Karpas-422 (cell line): Measurements from ENCODE around the gene SESN3. TPM values are rescaled to one million over a fixed set of nuclear protein-coding genes. Genes with fewer than 3 reads are reported as not detected.
"Not testable (repeated sequence)": the region's sequence is repeated elsewhere in the genome, so short reads cannot be mapped to it uniquely, and the experiment has no call there.

ENCODE experiments used
- DNase-seq: peaks from one replicate; pipeline ENCODE4 v3.0.0-alpha.2; 2015
- H2AFZ ChIP-seq: fragments of 200-600 bp; sonication (generic); 2 replicates; pipeline ENCODE4 v1.6.1; 2014; ENCODE audit warnings: antibody characterized with exemption, low read length, mixed read lengths
- H3K27ac ChIP-seq: fragments of 200-600 bp; sonication (generic); 2 replicates; pipeline ENCODE4 v1.5.1; 2014; ENCODE audit warnings: mild to moderate bottlenecking, low read length, moderate library complexity
- H3K27me3 ChIP-seq: fragments of 200-600 bp; sonication (generic); 2 replicates; pipeline ENCODE4 v1.6.1; 2014; ENCODE audit warnings: low read length, mixed read lengths
- H3K36me3 ChIP-seq: fragments of 200-600 bp; sonication (generic); 2 replicates; pipeline ENCODE4 v1.6.1; 2014; ENCODE audit warnings: low read length, mixed read lengths; ENCODE audit not compliant: insufficient read depth
- H3K4me1 ChIP-seq: fragments of 200-600 bp; sonication (generic); 2 replicates; pipeline ENCODE4 v1.6.1; 2014; ENCODE audit warnings: mild to moderate bottlenecking, low read length, mixed read lengths
- H3K4me2 ChIP-seq: fragments of 200-600 bp; sonication (generic); 2 replicates; pipeline ENCODE4 v1.6.1; 2014; ENCODE audit warnings: low read length, low read depth, mild to moderate bottlenecking; ENCODE audit not compliant: poor library complexity, severe bottlenecking
- H3K4me3 ChIP-seq: fragments of 200-600 bp; sonication (generic); 2 replicates; pipeline ENCODE4 v1.5.1; 2014; ENCODE audit warnings: mild to moderate bottlenecking, antibody characterized with exemption, low read length, mixed read lengths
- H3K79me2 ChIP-seq: fragments of 200-600 bp; sonication (generic); 2 replicates; pipeline ENCODE4 v1.6.1; 2014; ENCODE audit warnings: mild to moderate bottlenecking, low read length, mixed read lengths
- H3K9ac ChIP-seq: fragments of 200-600 bp; sonication (generic); 2 replicates; pipeline ENCODE4 v1.6.0; 2014; ENCODE audit warnings: low read length
- H3K9me2 ChIP-seq: fragments of 200-600 bp; sonication (generic), shearing (Covaris generic); replicated peaks from 2 replicates; pipeline ENCODE4 v1.6.0; 2014; ENCODE audit warnings: mild to moderate bottlenecking, low read length, moderate library complexity; ENCODE audit not compliant: insufficient read depth
- H3K9me3 ChIP-seq: fragments of 300-700, 200-600 bp; sonication (generic); 2 replicates; pipeline ENCODE4 v1.6.1; 2014; ENCODE audit warnings: low read length, mixed read lengths
- H4K20me1 ChIP-seq: fragments of 200-600 bp; sonication (generic); 2 replicates; pipeline ENCODE4 v1.6.1; 2014; ENCODE audit warnings: mild to moderate bottlenecking, antibody characterized with exemption, low read length, low read depth; ENCODE audit not compliant: insufficient read depth
- total RNA-seq: library from RNA; depleted of rRNA; stranded (reverse); fragments of >200 nt; shearing (Covaris generic); gene quantifications from 2 replicates; pipeline ENCODE4 v1.2.3, GENCODE V29; 2014; ENCODE audit warnings: low replicate concordance

SESN3 gene
- total RNA-seq, 1 experiment from 2014 or later, result 58.9 TPM

- Histone ChIP-seq H3K4me3 (peak overlapping the region; percentile 40), H3K79me2 (no peaks in the 10 kb centered on the region), H3K27ac (peak overlapping the region; percentile 93), H3K4me1 (peaks cover 76% of the 10 kb centered on the region), H3K9me3 (no peaks in the 10 kb centered on the region), H3K9ac (peak overlapping the region; percentile 51), H3K36me3 (no peaks in the 10 kb centered on the region), H4K20me1 (no peaks in the 10 kb centered on the region), H3K4me2 (peak overlapping the region; percentile 71), H3K9me2 (no peaks in the 10 kb centered on the region), H3K27me3 (no peaks in the 10 kb centered on the region), H2AFZ (0 out of 2 replicates have a peak overlapping the region, but pooled peaks have one; percentile 1)
- DNase-seq, result no peak
Observed at GRCh38 chr11:95254716-95255115, 23.7 kb upstream of the SESN3 start.

GRCh38 chr11:95254131-95254704 is 23.2 kb upstream of the SESN3 start:
- Histone ChIP-seq H3K4me3 (peak overlapping the region; percentile 52), H3K27ac (peak overlapping the region; percentile 93), H3K9me2 (no peaks in the 10 kb centered on the region), H3K4me1 (peaks cover 76% of the 10 kb centered on the region), H3K36me3 (no peaks in the 10 kb centered on the region), H3K79me2 (no peaks in the 10 kb centered on the region), H3K27me3 (no peaks in the 10 kb centered on the region), H2AFZ (peak overlapping the region; percentile 78), H3K4me2 (peak overlapping the region; percentile 71), H3K9ac (peak overlapping the region; percentile 59), H4K20me1 (no peaks in the 10 kb centered on the region), H3K9me3 (no peaks in the 10 kb centered on the region)
- DNase-seq, result peak; percentile 100

GRCh38 chr11:95253141-95253540 is 22.1 kb upstream of the SESN3 start:
- no peak for DNase-seq
- Histone ChIP-seq H2AFZ (peak overlapping the region; percentile 78), H3K9ac (peak overlapping the region; percentile 59), H3K9me2 (no peaks in the 10 kb centered on the region), H4K20me1 (no peaks in the 10 kb centered on the region), H3K27me3 (no peaks in the 10 kb centered on the region), H3K4me2 (peak overlapping the region; percentile 71), H3K79me2 (no peaks in the 10 kb centered on the region), H3K4me1 (peaks cover 82% of the 10 kb centered on the region), H3K36me3 (no peaks in the 10 kb centered on the region), H3K4me3 (peak overlapping the region; percentile 52), H3K9me3 (no peaks in the 10 kb centered on the region), H3K27ac (peak overlapping the region; percentile 93)

GRCh38 chr11:95252586-95252985 is 21.6 kb upstream of the SESN3 start:
- H3K4me2 ChIP-seq, result peak overlapping the region; percentile 71
- no peaks in the 10 kb centered on the region for H3K27me3 ChIP-seq
- H3K36me3 ChIP-seq, result no peaks in the 10 kb centered on the region
- peaks cover 87% of the 10 kb centered on the region for H3K4me1 ChIP-seq
- peak overlapping the region; percentile 59 for H3K9ac ChIP-seq
- peak overlapping the region; percentile 52 for H3K4me3 ChIP-seq
- peak; percentile 83 for DNase-seq
- H3K27ac ChIP-seq, result peak overlapping the region; percentile 93
- H2AFZ ChIP-seq, result peak overlapping the region; percentile 78
- H3K9me3 ChIP-seq, result no peaks in the 10 kb centered on the region
- no peaks in the 10 kb centered on the region for H4K20me1 ChIP-seq
- no peaks in the 10 kb centered on the region for H3K9me2 ChIP-seq
- no peaks in the 10 kb centered on the region for H3K79me2 ChIP-seq

- not testable (repeated sequence) for H3K79me2 ChIP-seq, H3K36me3 ChIP-seq, H3K27me3 ChIP-seq, H4K20me1 ChIP-seq, H3K4me3 ChIP-seq, H3K9me2 ChIP-seq, DNase-seq, H2AFZ ChIP-seq, H3K9me3 ChIP-seq
- H3K9ac ChIP-seq, result peak overlapping the region; percentile 59; the same call in 1 of the 2 replicates
- H3K4me2 ChIP-seq, result peak overlapping the region; percentile 71
- H3K27ac ChIP-seq, result peak overlapping the region; percentile 93
- peaks cover 81% of the 10 kb centered on the region for H3K4me1 ChIP-seq
Observed at GRCh38 chr11:95251896-95252295, 20.9 kb upstream of the SESN3 start.

- no peaks in the 10 kb centered on the region for H3K9me3 ChIP-seq
- H3K9ac ChIP-seq, result peak overlapping the region; percentile 45
- H4K20me1 ChIP-seq, result no peaks in the 10 kb centered on the region
- H2AFZ ChIP-seq, result peak overlapping the region; percentile 78
- peaks cover 51% of the 10 kb centered on the region for H3K4me1 ChIP-seq
- no peaks in the 10 kb centered on the region for H3K27me3 ChIP-seq
- H3K79me2 ChIP-seq, result no peaks in the 10 kb centered on the region
- H3K36me3 ChIP-seq, result no peaks in the 10 kb centered on the region
- no peaks in the 10 kb centered on the region for H3K9me2 ChIP-seq
- DNase-seq, result peak; percentile 68
- H3K27ac ChIP-seq, result 0 out of 2 replicates have a peak overlapping the region, but pooled peaks have one; percentile 4
- H3K4me2 ChIP-seq, result peak overlapping the region; percentile 57
- peak overlapping the region; percentile 34 for H3K4me3 ChIP-seq
Observed at GRCh38 chr11:95248666-95249467, 17.9 kb upstream of the SESN3 start.

- H3K4me3 ChIP-seq, result peak overlapping the region; percentile 34; the same call in 1 of the 2 replicates
- no peaks in the 10 kb centered on the region for H3K36me3 ChIP-seq
- H3K27ac ChIP-seq, result no peak overlapping the region
- H2AFZ ChIP-seq, result peak overlapping the region; percentile 78
- DNase-seq, result peak; percentile 75
- no peaks in the 10 kb centered on the region for H3K9me3 ChIP-seq
- H3K79me2 ChIP-seq, result no peaks in the 10 kb centered on the region
- H4K20me1 ChIP-seq, result no peaks in the 10 kb centered on the region
- H3K4me1 ChIP-seq, result peaks cover 42% of the 10 kb centered on the region
- no peaks in the 10 kb centered on the region for H3K9me2 ChIP-seq
- H3K4me2 ChIP-seq, result peak overlapping the region; percentile 57
- peak overlapping the region; percentile 11 for H3K9ac ChIP-seq
- no peaks in the 10 kb centered on the region for H3K27me3 ChIP-seq
Observed at GRCh38 chr11:95247883-95248282, 16.9 kb upstream of the SESN3 start.

GRCh38 chr11:95247127-95247684 is 16.2 kb upstream of the SESN3 start:
- H3K4me3 ChIP-seq, result no peak overlapping the region
- H3K9me3 ChIP-seq, result no peaks in the 10 kb centered on the region
- no peaks in the 10 kb centered on the region for H3K79me2 ChIP-seq
- H3K4me1 ChIP-seq, result peaks cover 42% of the 10 kb centered on the region
- H3K27me3 ChIP-seq, result no peaks in the 10 kb centered on the region
- H4K20me1 ChIP-seq, result no peaks in the 10 kb centered on the region
- H2AFZ ChIP-seq, result no peak overlapping the region
- H3K9ac ChIP-seq, result no peak overlapping the region
- no peak overlapping the region for H3K27ac ChIP-seq
- H3K4me2 ChIP-seq, result no peak overlapping the region
- DNase-seq, result no peak
- no peaks in the 10 kb centered on the region for H3K9me2 ChIP-seq
- H3K36me3 ChIP-seq, result no peaks in the 10 kb centered on the region
